ENCODE results near the gene WLS. TPM values are rescaled to one million over a fixed set of nuclear protein-coding genes. Genes with fewer than 3 reads are reported as not detected.

Gene WLS
- total and polyA plus RNA-seq, 9 donors = 42.2 to 303 (median 120) TPM

DNA sequence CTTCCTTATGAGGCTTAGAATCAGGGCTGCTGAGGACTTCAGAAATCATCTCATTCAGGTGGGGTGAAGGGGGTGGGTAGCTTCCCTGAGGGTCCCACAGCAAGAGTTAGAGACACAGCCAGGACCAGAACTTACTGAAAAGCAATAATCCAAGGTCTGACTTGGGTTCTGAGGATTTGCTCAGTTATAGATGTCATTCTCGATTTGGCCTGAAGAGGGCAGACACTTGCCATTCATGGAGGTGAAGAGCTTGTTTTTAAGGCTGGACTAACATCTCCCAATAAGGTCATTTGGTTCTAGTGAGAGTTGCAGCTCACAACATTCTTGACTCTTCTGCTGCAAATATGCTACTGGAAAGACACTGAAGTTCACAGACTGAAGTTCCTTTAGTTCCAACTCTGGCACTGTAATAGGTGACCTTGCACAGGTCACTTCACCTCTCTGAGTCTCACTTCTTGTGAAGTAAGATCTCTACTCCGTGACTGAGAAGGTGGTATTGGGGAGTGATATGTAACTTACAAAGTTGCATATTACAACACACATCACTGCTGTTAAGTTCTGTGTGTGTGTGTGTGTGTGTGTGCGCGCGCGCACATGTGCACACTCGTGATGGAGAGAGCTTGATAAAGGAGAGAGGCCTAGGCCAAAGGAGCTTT is 112.1 kb downstream of the WLS start:
- WGBS, 3 donors = 24 to 33% (median 25%) methylated on average over 7 of the region's 7 CpGs
- Histone ChIP-seq H3K27me3 (no peaks in the 10 kb centered on the region), H3K9me3 (no peaks in the 10 kb centered on the region), H3K27ac (peak overlapping the region in 1 of 2 donors; percentile 3), H3K36me3 (no peaks in the 10 kb centered on the region), H3K4me3 (no peak overlapping the region), H3K4me1 (ENCODE audit: insufficient read depth) (no peaks in the 10 kb centered on the region)
- peak; percentile 10 for TF ChIP-seq POLR2A (IDR thresholded peaks at IDR 0.05)
- peak; percentile 65 to 90 (median 88) for TF ChIP-seq CTCF (IDR thresholded peaks at IDR 0.05)
- TF ChIP-seq EP300 (IDR thresholded peaks at IDR 0.05) = no peak
- peak in 4 of 5 donors; percentile 25 to 72 (median 48) for DNase-seq
- intact Hi-C loops (cut with DNase I) = loop anchor here in 3 of 4 donors (2.0 to 10.0 kb wide), 3 partner anchors 111 to 115 kb away; partner anchors contain the start of gene WLS (in 2 of the 3)

DNA sequence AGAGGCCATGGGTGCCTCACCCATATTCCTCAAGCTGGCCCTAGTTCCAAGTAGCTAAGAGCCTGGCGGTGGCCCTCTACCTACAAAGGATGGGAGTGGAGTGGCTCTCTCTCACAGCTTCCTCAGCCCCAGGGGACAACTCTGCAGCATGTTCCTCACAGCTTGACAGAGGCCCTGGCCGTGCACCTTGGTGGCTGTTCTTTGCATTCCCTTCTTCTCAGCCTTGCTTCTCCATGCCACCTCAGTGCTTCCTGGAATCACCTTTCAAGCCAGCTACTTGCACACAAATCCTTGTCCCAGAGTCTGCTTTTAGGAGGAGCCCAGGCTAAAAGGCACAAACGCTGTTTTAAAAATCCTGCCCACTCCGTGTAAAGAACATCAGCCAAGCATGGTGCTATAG is 112.9 kb downstream of the WLS start:
- Histone ChIP-seq H3K27me3 (no peaks in the 10 kb centered on the region), H3K36me3 (no peaks in the 10 kb centered on the region), H3K27ac (no peak overlapping the region), H3K4me3 (no peak overlapping the region), H3K4me1 (ENCODE audit: insufficient read depth) (no peaks in the 10 kb centered on the region), H3K9me3 (no peaks in the 10 kb centered on the region)
- no peak for DNase-seq
- WGBS, 3 donors = 83 to 95% (median 90%) methylated on average over 4 of the region's 4 CpGs
- intact Hi-C loops (cut with DNase I) = loop anchor here (2.0 to 10.0 kb wide), 5 partner anchors 203 to 585 kb away; no protein-coding TSS in a partner anchor
- TF ChIP-seq EP300 (IDR thresholded peaks at IDR 0.05) = no peak
- no peak for TF ChIP-seq POLR2A (IDR thresholded peaks at IDR 0.05)
- no peak for TF ChIP-seq CTCF (IDR thresholded peaks at IDR 0.05)

- Histone ChIP-seq H3K4me1 (ENCODE audit: insufficient read depth) (no peaks in the 10 kb centered on the region), H3K36me3 (no peaks in the 10 kb centered on the region), H3K9me3 (no peaks in the 10 kb centered on the region), H3K27me3 (no peaks in the 10 kb centered on the region), H3K27ac (no peak overlapping the region), H3K4me3 (no peak overlapping the region)
- TF ChIP-seq CTCF (IDR thresholded peaks at IDR 0.05) (no peak), EP300 (IDR thresholded peaks at IDR 0.05) (no peak), POLR2A (IDR thresholded peaks at IDR 0.05) (no peak)
- WGBS, 3 donors = 78 to 79% (median 79%) methylated on average over 10 of the region's 10 CpGs
- DNase-seq = no peak
- intact Hi-C loops (cut with DNase I) = loop anchor here (2.0 to 10.0 kb wide), 5 partner anchors 205 to 583 kb away; no protein-coding TSS in a partner anchor
These were observed 114.9 kb downstream of the WLS start for GRCh38 chr1:68117416-68117815.

GRCh38 chr1:68116643-68117235 is 115.6 kb downstream of the WLS start:
- Histone ChIP-seq H3K9me3 (no peaks in the 10 kb centered on the region), H3K4me3 (no peak overlapping the region), H3K27ac (no peak overlapping the region), H3K36me3 (no peaks in the 10 kb centered on the region), H3K4me1 (ENCODE audit: insufficient read depth) (peaks cover 3% of the 10 kb centered on the region), H3K27me3 (no peaks in the 10 kb centered on the region)
- intact Hi-C loops (cut with DNase I) = loop anchor here (2.0 to 10.0 kb wide), 5 partner anchors 206 to 582 kb away; no protein-coding TSS in a partner anchor
- 0 to 1% (median 0%) methylated on average over 3 of the region's 3 CpGs for WGBS, 3 donors
- peak in 4 of 5 donors; percentile 48 to 76 (median 64) for DNase-seq
- peak; percentile 79 to 87 (median 81) for TF ChIP-seq CTCF (IDR thresholded peaks at IDR 0.05)
- TF ChIP-seq EP300 (IDR thresholded peaks at IDR 0.05) = no peak
- no peak for TF ChIP-seq POLR2A (IDR thresholded peaks at IDR 0.05)

Measured in ovary (tissue), 9 donors.